ENCODE results near the gene ALKAL2. TPM values are rescaled to one million over a fixed set of nuclear protein-coding genes. Genes with fewer than 3 reads are reported as not detected.

ALKAL2 gene
- total and polyA plus RNA-seq, 3 donors from 2014 or later: 29.6 to 69.4 (median 46.9) TPM

DNA sequence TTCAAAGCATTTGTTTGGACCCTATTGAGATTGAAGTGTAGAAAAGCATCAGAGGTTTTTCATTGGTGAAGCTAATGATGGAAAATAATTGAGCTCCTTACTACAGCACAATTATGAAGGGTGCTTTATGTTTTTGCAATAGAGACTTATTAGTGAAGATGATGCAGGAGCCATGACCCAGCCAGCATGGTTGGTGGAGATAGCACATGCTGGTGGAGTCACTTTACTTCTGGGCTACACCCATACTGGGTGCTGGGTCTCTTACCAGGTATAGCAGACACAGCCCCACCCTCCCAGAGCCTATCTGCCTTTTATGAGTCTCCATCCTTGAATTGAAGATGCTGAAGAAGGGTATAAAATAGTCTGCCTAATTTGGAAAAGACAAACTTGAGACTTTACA, 19.6 kb downstream of the ALKAL2 start:
- DNase-seq: no peak
- intact Hi-C loops (cut with DNase I; ENCODE audit: low total_unique reads): no loop called here
- Histone ChIP-seq H3K27me3 (no peaks in the 10 kb centered on the region), H3K4me3 (no peak overlapping the region), H3K27ac (no peak overlapping the region), H3K9me3 (no peaks in the 10 kb centered on the region), H3K36me3 (ENCODE audit: low read depth, missing control alignments) (no peaks in the 10 kb centered on the region), H3K4me1 (peaks cover 6% of the 10 kb centered on the region)
- TF ChIP-seq, protein P1, sequence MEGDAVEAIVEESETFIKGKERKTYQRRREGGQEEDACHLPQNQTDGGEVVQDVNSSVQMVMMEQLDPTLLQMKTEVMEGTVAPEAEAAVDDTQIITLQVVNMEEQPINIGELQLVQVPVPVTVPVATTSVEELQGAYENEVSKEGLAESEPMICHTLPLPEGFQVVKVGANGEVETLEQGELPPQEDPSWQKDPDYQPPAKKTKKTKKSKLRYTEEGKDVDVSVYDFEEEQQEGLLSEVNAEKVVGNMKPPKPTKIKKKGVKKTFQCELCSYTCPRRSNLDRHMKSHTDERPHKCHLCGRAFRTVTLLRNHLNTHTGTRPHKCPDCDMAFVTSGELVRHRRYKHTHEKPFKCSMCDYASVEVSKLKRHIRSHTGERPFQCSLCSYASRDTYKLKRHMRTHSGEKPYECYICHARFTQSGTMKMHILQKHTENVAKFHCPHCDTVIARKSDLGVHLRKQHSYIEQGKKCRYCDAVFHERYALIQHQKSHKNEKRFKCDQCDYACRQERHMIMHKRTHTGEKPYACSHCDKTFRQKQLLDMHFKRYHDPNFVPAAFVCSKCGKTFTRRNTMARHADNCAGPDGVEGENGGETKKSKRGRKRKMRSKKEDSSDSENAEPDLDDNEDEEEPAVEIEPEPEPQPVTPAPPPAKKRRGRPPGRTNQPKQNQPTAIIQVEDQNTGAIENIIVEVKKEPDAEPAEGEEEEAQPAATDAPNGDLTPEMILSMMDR (IDR thresholded peaks at IDR 0.05): no peak
- TF ChIP-seq POLR2A (IDR thresholded peaks at IDR 0.05): no peak

GRCh38 chr2:264493-265468, 23.1 kb downstream of the ALKAL2 start, which contains the start of gene ACP1:
ACP1 (plus strand) TSS chr2:264947; CDS start chr2:264965, 18 bp downstream.
- peak; percentile 94 for DNase-seq
- intact Hi-C loops (cut with DNase I; ENCODE audit: low total_unique reads): no loop called here
- 0 to 1% methylated on average over 19 to 71 of the region's 73 CpGs for WGBS, 2 donors
- no peaks in the 10 kb centered on the region for H3K36me3 ChIP-seq (ENCODE audit: low read depth, missing control alignments)
- H3K4me1 ChIP-seq: peaks cover 6% of the 10 kb centered on the region
- H3K27me3 ChIP-seq: no peaks in the 10 kb centered on the region
- peak within 1 kb of the TSS; percentile 74 to 78 for H3K27ac ChIP-seq
- no peaks in the 10 kb centered on the region for H3K9me3 ChIP-seq
- H3K4me3 ChIP-seq: peak within 1 kb of the TSS; percentile 71 to 79
- TF ChIP-seq, protein P1 (IDR thresholded peaks at IDR 0.05): peak in 1 of 3 experiments; percentile 21
- peak; percentile 78 for TF ChIP-seq POLR2A (IDR thresholded peaks at IDR 0.05)

GRCh38 chr2:263774-264492, 24.0 kb downstream of the ALKAL2 start, which contains the start of gene SH3YL1:
SH3YL1 (minus strand) TSS chr2:264032; CDS start chr2:263984, 48 bp downstream.
- WGBS, 2 donors: 0 to 1% methylated on average over 6 to 68 of the region's 77 CpGs
- Histone ChIP-seq H3K4me3 (peak within 1 kb of the TSS; percentile 71 to 79), H3K4me1 (peaks cover 6% of the 10 kb centered on the region), H3K27me3 (no peaks in the 10 kb centered on the region), H3K9me3 (no peaks in the 10 kb centered on the region), H3K36me3 (ENCODE audit: low read depth, missing control alignments) (no peaks in the 10 kb centered on the region), H3K27ac (peak within 1 kb of the TSS; percentile 74 to 78)
- intact Hi-C loops (cut with DNase I; ENCODE audit: low total_unique reads): no loop called here
- TF ChIP-seq, protein P1 (IDR thresholded peaks at IDR 0.05): no peak
- TF ChIP-seq POLR2A (IDR thresholded peaks at IDR 0.05): no peak
- peak; percentile 38 for DNase-seq

DNA sequence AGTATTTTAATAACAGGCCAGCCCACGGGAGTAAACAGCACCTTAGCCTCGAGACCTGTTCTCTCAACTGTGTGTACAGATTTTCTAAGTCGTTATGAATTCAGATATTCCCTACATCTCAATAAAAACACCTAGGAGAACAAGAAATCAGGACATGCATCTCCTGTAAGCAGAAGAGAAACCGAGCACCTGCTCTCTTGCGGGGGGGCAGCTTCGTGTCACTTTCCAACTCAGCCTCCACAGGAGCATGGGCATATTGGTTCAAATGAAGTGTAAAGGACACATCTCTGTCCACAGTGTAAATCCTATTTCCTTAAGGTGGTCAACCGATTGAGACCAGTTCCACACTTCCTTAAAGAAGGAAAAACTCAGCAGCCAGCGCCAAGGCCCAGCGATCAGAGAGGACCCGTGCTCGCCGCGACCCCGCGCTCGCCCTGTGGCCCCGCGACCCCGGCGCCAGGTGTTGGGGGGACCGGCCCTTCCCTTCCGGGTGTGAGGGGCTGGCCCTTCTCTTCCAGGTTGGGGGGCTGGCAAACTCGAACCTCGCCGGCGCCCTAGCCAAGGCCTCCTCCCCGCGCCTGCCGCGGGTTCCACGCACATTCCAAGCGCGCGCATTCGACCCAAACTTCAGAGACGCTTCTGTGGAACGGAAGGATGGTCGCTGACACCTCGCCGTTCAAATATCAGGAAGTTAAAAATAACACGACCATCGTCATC, 24.7 kb downstream of the ALKAL2 start:
- Histone ChIP-seq H3K4me1 (peaks cover 6% of the 10 kb centered on the region), H3K4me3 (peak overlapping the region; percentile 71 to 79), H3K9me3 (no peaks in the 10 kb centered on the region), H3K27me3 (no peaks in the 10 kb centered on the region), H3K27ac (peak overlapping the region; percentile 74 to 78), H3K36me3 (ENCODE audit: low read depth, missing control alignments) (no peaks in the 10 kb centered on the region)
- intact Hi-C loops (cut with DNase I; ENCODE audit: low total_unique reads): no loop called here
- 28 to 40% methylated on average over 14 to 42 of the region's 42 CpGs for WGBS, 2 donors
- no peak for DNase-seq
- TF ChIP-seq POLR2A (IDR thresholded peaks at IDR 0.05): no peak
- TF ChIP-seq, protein P1 (IDR thresholded peaks at IDR 0.05): no peak
